IMR-90 (cell line): Measurements from ENCODE around the gene ROMO1.

Source experiments
- CHD1 ChIP-seq: IDR thresholded peaks from 2 replicates; pipeline ENCODE4 v1.6.1; 2012; ENCODE audit warnings: low read depth, low read length, improper control_type of control experiment
- CTCF ChIP-seq: conservative IDR thresholded peaks from 2 replicates; pipeline ENCODE4 v1.5.1; 2012; ENCODE audit warnings: mild to moderate bottlenecking, low read depth, low read length, improper control_type of control experiment
- MXI1 ChIP-seq: IDR thresholded peaks from 2 replicates; pipeline ENCODE4 v1.6.1; 2012; ENCODE audit warnings: low read depth, mild to moderate bottlenecking, low read length, moderate library complexity, borderline replicate concordance
- SMC3 ChIP-seq: fragments of 150-350 bp; IDR thresholded peaks from 2 replicates; pipeline ENCODE4 v1.6.1; 2016; ENCODE audit warnings: low read depth, mild to moderate bottlenecking, antibody characterized with exemption, low read length, moderate library complexity
- TF ChIP-seq, protein P1 (sequence below): fragments of 150-350 bp; IDR thresholded peaks from 2 replicates; pipeline ENCODE4 v1.6.1; 2017; ENCODE audit warnings: mild to moderate bottlenecking, antibody characterized with exemption, low read length, low read depth

DNA sequence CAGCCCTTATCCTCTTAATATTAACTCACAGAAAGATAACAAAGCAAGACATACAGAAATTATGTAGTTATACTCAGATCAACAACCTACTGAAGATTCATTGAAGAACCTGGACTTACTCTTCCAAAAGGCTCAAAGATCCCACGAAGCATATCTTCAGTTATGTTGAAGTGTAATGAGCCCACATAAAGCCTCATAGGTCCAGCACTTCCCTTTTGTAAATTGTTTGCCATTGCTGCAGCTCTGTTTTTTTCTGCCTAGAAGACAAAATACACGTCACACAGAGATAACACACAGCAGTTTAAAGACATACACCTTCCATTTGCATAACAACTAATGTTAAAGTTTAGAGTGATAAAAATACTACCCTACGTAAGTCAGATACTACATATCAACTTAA, 22.4 kb downstream of the ROMO1 start:
- TF ChIP-seq CTCF (no peak), CHD1 (no peak), MXI1 (no peak), SMC3 (no peak)
- TF ChIP-seq, protein P1, sequence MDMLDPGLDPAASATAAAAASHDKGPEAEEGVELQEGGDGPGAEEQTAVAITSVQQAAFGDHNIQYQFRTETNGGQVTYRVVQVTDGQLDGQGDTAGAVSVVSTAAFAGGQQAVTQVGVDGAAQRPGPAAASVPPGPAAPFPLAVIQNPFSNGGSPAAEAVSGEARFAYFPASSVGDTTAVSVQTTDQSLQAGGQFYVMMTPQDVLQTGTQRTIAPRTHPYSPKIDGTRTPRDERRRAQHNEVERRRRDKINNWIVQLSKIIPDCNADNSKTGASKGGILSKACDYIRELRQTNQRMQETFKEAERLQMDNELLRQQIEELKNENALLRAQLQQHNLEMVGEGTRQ = no peak
